Sciatic nerve (tissue), 2 donors: ENCODE data around the gene OPA3. TPM values are rescaled to one million over a fixed set of nuclear protein-coding genes. Genes with fewer than 3 reads are reported as not detected.
A peak's percentile ranks its signal among the peaks of the same experiment; 100 is the strongest.
"Not testable (repeated sequence)": the region's sequence is repeated elsewhere in the genome, so short reads cannot be mapped to it uniquely, and the experiment has no call there.

Source experiments
- ATAC-seq: fragments of 200-7000 bp; cut with Tn5 transposase; one replicate; pipeline ENCODE4 v1.9.1; 2020; ENCODE audit warnings: mild to moderate bottlenecking, moderate library complexity
- DNase-seq: peaks from one replicate; pipeline ENCODE4 v3.0.0-alpha.2; 2020; ENCODE audit warnings: low spot score
- intact Hi-C: fragments of 100-400 bp; cut with DNase I; formaldehyde crosslinking; loops from one replicate; pipeline ENCODE4 v1.14.2; 2022
- total RNA-seq: library from RNA; stranded (reverse); fragmentation: NEBNext Ultra II Directional; extraction: Animal tissue kit (Norgen Biotek cat#: 25700); gene quantifications from one replicate; pipeline ENCODE4 v1.2.1, GENCODE V29; 2021
- donor health status: DM: no; HTN: no; CAD: no.
- donor health status: DM: no; HTN: no; CAD: no.

OPA3 gene
- total RNA-seq, 1 donor from 2014 or later: 10.7 TPM

DNA sequence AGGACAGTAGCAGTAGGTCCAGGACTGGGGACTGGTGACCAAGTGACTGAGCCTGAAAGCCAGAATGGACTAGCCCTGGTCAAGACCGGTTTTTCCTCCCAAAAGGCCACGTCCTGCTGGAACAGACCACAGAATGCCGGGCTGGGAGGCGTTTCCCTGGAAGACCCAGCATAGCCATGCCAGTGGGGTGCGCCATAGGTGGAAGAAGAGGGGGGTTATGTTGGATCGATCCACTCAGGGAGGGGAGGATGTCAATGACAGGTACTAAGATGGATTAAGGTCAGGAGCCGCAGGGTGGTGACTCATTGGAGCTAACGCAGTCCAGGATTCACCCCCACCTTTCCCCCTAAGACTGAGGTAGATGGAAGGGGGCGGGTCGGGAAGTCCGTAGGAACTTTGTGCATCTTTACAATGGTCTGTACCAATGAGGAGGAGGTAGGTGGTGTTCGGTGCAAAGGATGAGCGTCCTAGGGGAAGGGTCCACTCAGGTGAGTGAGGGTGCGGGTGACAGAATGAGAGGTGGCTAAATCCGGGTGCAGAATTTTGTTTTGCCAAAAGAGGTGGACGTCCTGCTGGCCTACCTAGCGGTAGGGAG lies 56.4 kb downstream of the OPA3 start:
- DNase-seq (no peak), ATAC-seq (no peak)
- intact Hi-C loops: no loop called here

DNA sequence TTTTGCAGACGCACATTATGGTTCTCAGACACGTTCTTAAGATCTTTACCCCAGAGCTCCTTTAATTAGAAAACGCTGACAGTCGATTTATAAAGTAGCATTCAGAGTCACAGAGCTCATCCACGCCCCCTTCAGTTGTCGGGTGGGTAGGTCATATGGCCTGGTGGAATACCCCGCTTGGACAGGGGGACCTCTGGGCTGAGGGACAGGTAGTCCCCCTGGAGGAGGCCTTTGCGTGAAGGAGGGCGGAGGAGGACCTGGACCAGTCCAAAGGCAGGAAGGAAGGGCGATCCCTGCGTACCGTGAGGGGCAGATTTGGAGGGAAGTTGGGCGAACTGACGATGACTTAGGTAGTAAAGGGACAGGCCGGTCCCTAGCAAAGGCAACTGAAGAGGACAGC lies 56.9 kb downstream of the OPA3 start:
- ATAC-seq (no peak), DNase-seq (no peak)
- intact Hi-C loops: no loop called here

DNA sequence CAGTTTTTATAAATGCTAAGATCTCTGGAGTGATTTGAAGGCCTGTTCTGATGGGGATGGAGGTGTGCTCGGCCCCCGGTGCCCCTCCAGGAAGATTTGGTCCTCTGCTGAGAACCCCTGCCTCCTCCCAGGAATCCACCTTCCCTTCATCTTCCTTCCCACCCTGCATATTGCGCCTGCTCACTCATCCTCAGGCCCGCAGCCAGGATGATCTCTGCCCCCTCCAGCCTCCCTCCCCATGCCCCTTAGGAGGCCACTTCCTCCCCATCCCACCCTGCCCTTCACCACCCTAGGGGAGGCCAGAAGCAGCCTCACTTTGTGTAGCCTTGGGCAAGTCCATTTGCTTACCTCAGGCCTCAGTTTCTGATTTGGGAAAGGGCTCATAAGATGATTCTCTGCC lies 57.6 kb downstream of the OPA3 start:
- intact Hi-C loops: no loop called here
- ATAC-seq: no peak
- DNase-seq: no peak

DNA sequence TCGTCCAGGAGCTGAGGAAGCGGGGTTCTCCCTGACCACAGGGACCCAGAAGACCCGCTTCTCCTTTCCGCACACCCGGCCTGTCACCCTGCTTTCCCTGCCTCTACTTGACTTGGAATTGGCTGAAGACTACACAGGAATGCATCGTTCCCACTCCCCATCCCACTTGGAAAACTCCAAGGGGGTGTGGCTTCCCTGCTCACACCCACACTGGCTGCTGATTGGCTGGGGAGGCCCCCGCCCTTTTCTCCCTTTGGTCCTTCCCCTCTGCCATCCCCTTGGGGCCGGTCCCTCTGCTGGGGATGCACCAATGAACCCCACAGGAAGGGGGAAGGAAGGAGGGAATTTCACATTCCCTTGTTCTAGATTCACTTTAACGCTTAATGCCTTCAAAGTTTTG lies 58.5 kb downstream of the OPA3 start:
- intact Hi-C loops: no loop called here
- peak; percentile 78 for ATAC-seq
- peak; percentile 74 for DNase-seq

DNA sequence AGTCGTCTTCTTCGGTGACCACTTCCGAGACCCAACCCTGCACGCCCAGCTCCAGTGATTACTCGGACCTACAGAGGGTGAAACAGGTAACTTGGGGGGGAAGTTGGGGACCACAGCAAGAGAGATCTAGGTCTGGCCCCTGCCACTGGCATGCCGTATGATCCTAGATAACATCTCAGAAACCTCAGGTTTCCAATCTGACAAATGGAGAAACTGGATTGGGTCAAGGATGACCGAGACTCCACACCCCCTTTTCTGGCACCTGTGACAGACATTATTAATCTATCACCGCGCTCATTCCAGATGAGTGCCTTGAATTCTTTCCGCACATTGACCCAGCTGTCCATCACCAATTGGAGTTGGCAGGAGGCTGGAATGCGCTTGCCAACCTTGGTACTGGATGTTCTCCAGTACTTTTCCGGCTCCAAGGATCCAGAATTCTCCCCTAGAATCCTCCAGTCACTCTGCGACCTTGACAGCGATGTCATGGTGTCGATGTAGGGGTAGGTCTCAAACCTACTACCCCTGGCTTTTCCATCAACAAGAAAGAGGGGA lies 60.0 kb downstream of the OPA3 start:
- intact Hi-C loops: loop anchor here (5.0 kb wide), 1 partner anchor 118 kb away; no protein-coding TSS in a partner anchor
- ATAC-seq (no peak), DNase-seq (no peak)

DNA sequence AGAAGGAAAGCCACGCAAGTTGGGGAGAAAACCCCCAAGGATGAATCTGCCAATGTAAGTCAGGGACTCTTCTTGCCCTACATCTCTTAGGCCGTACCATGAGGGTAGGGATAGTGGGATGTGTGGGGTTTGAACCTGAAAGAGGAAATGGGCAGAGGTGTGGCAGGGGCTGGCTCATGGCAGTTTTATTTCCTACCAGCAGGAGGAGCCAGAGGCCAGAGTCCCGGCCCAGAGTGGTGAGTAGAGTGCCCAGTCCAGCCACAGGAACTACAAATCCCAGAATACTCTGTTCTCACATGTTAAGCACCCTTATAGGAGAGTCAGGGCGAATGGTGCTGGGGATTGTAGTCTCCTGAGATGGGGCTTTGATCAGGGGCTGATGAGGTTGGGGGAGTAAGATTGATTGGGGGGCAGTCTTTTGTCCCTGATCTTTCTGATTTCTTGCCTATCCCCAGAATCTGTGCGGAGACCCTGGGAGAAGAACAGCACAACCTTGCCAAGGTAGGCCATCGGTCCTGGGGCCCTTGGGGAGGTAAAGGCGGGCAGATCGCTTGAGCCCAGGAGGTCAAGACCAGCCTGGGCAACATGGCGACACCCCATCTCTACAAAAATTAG lies 60.9 kb downstream of the OPA3 start:
- peak; percentile 97 for ATAC-seq

DNA sequence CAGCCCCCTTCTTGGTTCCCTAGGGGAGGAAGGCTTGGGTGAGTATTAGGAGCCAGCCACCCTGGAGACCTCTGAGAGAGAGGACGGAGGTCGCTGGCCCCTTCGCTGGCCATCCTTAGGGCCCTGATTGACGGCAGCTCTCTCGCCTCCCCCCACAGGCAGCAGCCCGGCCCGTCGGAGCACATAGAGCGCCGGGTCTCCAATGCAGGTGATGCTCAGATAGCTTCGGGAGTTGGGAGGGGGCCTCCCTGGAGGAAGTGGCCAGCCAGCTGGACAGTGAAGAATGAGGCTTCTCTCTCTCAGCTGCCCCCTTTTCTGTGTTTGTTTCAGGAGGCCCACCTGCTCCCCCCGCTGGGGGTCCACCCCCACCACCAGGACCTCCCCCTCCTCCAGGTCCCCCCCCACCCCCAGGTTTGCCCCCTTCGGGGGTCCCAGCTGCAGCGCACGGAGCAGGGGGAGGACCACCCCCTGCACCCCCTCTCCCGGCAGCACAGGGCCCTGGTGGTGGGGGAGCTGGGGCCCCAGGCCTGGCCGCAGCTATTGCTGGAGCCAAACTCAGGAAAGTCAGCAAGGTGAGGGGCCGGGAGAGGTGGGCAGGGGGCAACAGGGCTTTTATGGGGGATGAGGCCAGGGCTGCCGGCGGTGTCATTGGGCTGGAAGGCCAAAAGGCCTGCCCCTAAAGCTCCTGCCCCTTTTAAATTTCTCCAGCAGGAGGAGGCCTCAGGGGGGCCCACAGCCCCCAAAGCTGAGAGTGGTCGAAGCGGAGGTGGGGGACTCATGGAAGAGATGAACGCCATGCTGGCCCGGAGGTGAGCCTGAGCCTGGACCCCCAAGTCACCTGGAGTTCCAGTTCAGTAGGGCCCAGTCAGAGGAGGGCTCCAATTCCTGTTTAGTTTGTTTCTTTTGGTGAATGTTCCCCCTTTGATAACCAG lies 62.3 kb downstream of the OPA3 start:
- ATAC-seq: no peak
- intact Hi-C loops: loop anchor here (5.0 kb wide), 1 partner anchor 120 kb away; no protein-coding TSS in a partner anchor

More for the DNA sequence above, 60.9 kb downstream of the OPA3 start:
- intact Hi-C loops: loop anchor here (5.0 kb wide), 1 partner anchor 119 kb away; no protein-coding TSS in a partner anchor
- peak; percentile 80 for DNase-seq

DNA sequence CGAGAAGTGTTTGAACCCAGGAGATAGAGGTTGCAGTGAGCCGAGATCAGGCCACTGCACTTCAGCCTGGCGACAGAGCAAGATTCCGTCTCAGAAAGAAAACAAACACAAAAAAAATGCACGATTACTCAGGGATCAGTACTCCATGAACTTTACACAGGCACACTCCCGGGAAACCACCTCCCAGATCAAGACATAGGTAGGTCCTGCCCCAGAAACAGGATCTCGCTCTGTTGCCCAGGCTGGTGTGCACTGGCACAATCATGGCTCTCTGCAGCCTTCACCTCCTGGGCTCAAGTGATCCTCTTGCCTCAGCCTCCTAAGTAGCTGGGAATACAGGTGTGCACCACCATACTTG lies 66.2 kb downstream of the OPA3 start:
- intact Hi-C loops: no loop called here
- ATAC-seq: no peak
- DNase-seq: no peak

More for the DNA sequence above, 62.3 kb downstream of the OPA3 start:
- DNase-seq: no peak

DNA sequence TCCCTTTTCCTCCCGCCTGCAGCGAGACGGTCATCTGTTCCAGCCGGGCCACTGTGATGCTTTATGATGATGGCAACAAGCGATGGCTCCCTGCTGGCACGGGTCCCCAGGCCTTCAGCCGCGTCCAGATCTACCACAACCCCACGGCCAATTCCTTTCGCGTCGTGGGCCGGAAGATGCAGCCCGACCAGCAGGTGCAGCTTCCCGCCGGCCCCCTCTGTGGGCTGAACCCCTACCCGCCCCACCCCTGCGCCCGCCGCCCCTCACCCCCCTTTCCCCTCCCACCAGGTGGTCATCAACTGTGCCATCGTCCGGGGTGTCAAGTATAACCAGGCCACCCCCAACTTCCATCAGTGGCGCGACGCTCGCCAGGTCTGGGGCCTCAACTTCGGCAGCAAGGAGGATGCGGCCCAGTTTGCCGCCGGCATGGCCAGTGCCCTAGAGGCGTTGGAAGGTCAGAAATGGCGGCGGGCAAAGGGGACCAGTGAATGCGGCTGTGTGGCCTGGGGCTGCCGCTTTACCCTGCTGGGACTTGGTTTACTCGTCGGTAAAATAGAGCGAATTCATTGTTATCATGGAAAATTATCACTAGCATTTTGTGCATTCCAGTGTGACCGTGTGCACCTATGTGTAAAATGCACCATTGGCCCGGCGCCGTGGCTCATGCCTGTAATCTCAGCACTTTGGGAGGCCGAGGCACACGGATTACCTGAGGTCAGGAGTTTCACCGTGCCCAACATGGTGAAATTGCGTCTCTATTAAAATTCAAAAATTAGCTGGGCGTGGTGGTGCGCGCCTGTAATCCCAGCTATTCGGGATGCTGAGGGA lies 66.7 kb downstream of the OPA3 start:
- intact Hi-C loops: no loop called here
- ATAC-seq: no peak
- DNase-seq: no peak

DNA sequence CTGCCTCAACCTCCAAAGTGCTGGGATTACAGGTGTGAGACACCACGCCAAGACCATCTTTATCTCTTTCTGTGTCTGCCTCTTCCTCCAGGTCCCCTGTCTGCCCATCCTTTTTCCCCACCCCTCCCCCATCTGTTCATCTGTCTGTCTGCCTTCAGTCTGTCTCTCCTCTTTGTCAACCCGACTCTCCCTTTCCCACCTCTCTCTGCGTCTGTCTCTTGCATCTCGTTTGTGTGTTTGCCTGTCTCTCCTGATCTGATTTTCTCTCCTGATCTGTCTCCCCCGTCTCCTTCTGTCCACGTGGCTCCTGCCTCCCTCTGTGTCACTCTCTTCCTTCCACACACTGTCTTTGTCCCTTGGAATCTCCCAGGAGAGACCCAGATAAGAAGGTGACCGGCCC lies 67.4 kb downstream of the OPA3 start:
- intact Hi-C loops: no loop called here
- ATAC-seq (no peak), DNase-seq (no peak)

DNA sequence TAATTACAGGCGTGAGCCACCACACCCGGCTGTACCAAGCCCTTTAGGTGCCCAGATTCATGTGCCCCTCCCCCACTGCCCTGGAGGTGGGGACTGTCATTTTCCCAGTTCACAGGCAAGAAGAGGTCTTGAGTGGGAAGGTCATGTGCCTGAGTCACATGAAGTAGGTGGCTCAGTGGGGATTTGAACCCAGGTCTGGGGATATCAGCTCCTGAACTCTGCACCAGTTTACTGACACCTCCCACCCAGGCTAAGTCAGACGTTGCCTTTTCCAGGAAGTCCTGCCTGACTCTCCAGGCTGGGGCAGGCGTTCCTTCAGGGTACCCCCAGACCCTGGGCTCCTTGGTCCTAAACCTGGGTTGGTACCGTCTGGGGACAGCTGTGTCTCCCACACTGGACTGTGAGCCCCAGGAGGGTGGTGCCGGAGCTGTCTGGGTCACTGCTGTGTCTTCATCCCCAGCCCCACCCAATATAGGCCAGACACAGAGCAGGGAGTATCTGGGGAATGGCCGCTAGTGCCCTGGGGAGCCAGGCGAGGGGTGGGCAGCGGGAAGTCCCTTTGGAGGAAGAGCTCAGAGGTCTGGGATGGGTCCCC lies 68.7 kb downstream of the OPA3 start:
- ATAC-seq: no peak
- intact Hi-C loops: no loop called here

DNA sequence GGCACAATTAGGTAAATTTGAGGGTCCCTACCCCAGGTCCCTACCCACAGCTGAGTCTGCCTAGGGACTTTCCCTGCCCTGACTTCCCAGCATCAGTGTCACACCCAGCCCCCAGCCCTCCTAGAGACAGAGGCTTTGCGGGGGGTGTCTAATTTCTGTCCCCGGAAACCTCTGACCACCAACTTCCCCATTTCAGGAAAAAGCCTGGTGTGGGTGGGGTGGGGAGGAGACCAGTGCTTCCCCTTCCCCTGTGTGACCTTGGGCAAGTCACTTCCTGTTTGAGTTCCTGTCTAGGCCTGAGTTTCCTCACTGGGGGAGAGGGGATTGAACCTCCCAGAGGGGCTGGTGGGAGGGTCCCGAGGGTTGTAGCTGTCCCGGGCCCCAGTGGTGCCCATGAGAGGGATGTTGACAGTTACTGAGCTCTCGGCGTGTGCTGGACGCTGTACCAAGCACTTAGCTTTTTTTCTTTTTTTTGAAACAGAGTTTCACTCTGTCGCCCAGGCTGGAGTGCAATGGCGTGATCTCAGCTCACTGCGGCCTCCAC lies 69.4 kb downstream of the OPA3 start:
- DNase-seq (no peak), ATAC-seq (peak; percentile 72)
- intact Hi-C loops: no loop called here

More for the DNA sequence above, 68.7 kb downstream of the OPA3 start:
- no peak for DNase-seq

DNA sequence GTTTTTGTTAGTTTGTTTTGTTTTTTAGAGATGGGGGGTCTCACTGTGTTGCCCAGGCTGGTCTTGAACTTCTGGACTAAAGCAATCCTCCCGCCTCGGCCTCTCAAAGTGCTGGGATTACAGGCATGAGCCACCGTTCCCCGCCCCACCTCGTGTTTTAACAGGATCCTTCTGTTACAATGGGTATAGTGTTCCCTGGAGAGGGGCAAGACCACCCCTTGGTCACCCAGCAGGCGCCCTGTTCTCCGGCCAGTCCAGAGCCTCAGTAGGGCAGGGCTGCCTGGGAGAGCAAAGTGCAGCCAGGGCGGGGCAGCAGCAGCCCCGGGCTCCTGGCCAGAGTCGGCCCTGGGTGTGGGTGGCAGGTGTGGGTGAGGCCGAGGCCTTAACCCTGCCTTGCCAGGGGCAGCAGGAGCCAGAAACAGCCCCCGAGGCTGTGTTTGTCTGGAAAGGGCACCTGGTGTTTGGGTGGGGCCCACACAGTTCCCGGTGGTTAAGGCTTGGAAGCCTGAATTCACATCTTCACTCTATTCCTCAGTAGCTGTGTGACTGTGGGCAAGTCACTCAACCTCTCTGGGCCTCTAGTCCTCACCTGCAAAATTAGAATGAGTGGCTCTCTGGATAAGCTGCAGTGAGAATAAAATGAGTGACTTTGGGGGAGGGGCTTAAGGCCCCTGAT lies 70.1 kb downstream of the OPA3 start:
- DNase-seq (no peak), ATAC-seq (peak; percentile 53)
- intact Hi-C loops: no loop called here

DNA sequence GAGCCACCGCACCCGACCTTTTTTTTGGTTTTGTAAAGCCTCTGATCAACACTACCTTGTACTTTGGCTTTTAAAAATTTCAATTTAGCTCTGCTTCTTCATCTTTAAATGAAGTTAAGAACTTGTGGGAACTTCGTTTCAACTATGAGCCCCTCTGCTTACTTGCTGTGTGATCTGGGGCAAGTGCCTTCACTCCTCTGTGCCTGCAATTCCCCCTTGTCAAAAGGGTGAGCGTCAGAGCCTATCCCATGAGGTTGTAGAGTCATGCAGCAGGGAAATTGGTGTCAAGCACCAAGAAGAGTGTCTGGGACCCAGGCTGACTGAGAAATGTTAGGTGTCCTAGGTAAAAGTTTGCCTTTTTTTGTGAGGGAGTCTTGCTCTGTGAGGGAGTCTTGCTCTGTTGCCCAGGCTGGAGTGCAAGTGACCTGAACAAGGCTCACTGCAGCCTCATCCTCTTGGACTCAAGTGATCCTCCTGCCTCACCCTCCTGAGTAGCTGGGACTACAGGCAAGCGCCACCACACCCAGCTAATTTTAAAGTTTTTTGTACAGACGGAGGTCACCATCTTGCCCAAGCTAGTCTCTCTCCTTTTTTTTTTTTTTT lies 71.6 kb downstream of the OPA3 start:
- intact Hi-C loops: no loop called here
- ATAC-seq: no peak
- DNase-seq: no peak

DNA sequence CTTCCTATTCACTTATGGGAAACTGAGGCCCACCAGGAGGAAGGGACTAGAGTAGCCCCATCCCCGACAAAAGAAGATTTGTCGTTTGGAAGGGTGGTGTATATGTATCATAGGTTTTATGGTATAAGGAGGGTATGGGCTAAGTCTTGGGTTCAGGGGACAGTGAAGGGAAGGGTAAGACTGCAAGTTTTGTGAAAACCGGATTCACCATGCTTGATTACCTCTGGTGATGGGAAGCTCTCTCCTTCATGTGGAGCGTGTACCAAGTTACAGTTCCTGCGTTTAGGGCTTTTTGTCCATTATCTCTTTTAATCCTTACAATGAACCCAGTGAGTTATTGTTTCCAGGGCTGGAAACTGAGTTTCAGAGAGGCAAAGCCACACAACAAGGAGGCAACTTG lies 73.5 kb downstream of the OPA3 start:
- ATAC-seq (no peak), DNase-seq (no peak)
- intact Hi-C loops: no loop called here

DNA sequence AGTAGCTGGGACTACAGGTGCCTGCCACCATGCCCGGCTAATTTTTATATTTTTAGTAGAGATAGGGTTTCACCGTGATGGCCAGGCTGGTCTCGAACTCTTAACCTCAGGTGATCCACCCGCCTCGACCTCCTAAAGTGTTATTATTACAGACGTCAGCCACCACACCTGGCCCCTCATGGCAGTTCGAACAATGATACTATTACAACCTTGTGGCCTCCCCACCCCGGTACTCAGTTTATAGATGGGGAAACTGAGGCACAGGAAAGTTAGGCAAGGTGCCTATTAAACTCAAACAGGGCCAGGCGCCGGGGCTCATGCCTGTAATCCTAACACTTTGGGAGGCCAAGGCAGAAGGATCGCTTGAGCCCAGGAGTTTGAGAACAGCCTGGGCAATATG lies 74.2 kb downstream of the OPA3 start:
- DNase-seq, ATAC-seq, intact Hi-C loops: not testable (repeated sequence)

DNA sequence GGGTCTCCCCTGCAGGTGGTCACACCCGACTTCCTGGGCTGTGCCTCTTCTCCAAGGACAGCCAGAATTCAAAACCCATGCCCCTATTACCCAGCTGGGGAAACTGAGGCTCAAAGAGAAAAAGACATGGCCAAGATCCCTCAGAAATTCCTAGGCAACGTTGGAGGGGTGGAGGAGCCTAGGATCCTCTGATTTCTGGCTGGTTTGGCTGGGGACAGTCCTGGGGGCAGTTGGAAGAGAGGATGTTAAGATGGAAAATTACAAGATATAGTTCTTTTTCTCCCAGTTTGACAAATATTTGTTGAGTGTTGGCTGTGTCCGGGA lies 74.9 kb downstream of the OPA3 start:
- ATAC-seq (no peak), DNase-seq (no peak)
- intact Hi-C loops: no loop called here
